Breast epithelium (tissue), 3 donors: ENCODE results near the gene DCAF8.

Experiments
- CTCF ChIP-seq, 3 donors: fragments of 450-650 bp; IDR thresholded peaks; one replicate each; pipeline ENCODE4 v1.5.1; 2016 to 2017; ENCODE audit warnings: antibody characterized with exemption in 3 of 3, mild to moderate bottlenecking in 3 of 3, moderate library complexity in 3 of 3
- POLR2A ChIP-seq: fragments of 450-650 bp; IDR thresholded peaks from one replicate; pipeline ENCODE4 v1.6.1; 2016; ENCODE audit warnings: antibody characterized with exemption, mild to moderate bottlenecking, moderate library complexity
- POLR2AphosphoS5 ChIP-seq, 3 donors: sonication (generic); formaldehyde crosslinking; IDR thresholded peaks; one replicate each; pipeline ENCODE4 v1.6.1; 2017; ENCODE audit warnings: antibody characterized with exemption in 3 of 3

DNA sequence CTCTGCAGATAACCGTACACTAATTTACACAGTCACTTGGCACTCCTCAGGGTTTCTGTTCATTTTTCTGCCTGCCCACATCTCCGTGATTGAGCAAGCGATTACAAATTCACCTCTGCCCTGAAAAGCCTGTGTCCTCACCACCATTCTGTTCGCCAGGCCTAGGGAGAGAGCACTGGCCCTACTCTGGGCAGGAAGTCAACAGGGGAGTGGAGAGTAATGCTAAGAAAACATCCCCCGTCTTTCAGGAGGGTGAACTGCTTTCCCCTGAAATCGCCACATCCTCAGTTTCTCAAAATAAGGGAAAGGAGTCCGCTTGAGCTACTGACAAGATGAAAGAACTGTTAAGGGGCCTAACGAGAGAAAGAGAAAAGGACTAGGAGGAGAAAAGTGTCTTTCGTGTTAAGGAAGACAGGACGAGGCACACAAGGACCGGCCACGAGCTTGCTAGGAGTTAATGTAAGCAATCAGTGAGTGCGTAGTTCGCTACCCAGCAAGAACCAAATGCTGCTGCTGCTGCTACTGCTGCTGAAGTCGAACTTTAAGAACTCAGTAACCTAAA is 22.0 kb upstream of the DCAF8 start:
- TF ChIP-seq CTCF (IDR thresholded peaks at IDR 0.05) (no peak), POLR2A (no peak), POLR2AphosphoS5 (IDR thresholded peaks at IDR 0.05) (no peak)
